SJCRH30 (cell line): ENCODE measurements around the gene NUP37. TPM values are rescaled to one million over a fixed set of nuclear protein-coding genes. Genes with fewer than 3 reads are reported as not detected.

Source experiments
- DNase-seq, 2 experiments: peaks; one replicate each; pipeline ENCODE4 v3.0.0-alpha.2; 2015 to 2020
- H3K27ac ChIP-seq: fragments of 250-450 bp; sonication (Bioruptor Pico); 2 replicates; pipeline ENCODE4 v1.5.1; 2020; ENCODE audit warnings: mild to moderate bottlenecking, moderate library complexity
- H3K27me3 ChIP-seq: fragments of 250-450 bp; sonication (Bioruptor Pico); 2 replicates; pipeline ENCODE4 v1.5.1; 2020; ENCODE audit warnings: mild to moderate bottlenecking, moderate library complexity
- H3K36me3 ChIP-seq: fragments of 250-450 bp; sonication (Bioruptor Pico); 2 replicates; pipeline ENCODE4 v1.5.1; 2020; ENCODE audit warnings: mild to moderate bottlenecking, moderate library complexity
- H3K4me1 ChIP-seq: fragments of 250-450 bp; sonication (Bioruptor Pico); 2 replicates; pipeline ENCODE4 v1.5.1; 2020; ENCODE audit warnings: mild to moderate bottlenecking, moderate library complexity
- H3K4me3 ChIP-seq: fragments of 250-450 bp; sonication (Bioruptor Pico); 2 replicates; pipeline ENCODE4 v1.5.1; 2020; ENCODE audit warnings: mild to moderate bottlenecking, moderate library complexity
- H3K9me3 ChIP-seq: fragments of 250-450 bp; sonication (Bioruptor Pico); replicated peaks from 2 replicates; pipeline ENCODE4 v1.5.1; 2020; ENCODE audit warnings: mild to moderate bottlenecking, moderate library complexity
- total RNA-seq: library from RNA; depleted of rRNA; stranded (reverse); fragments of >200 nt; shearing (Covaris generic); gene quantifications from 2 replicates; pipeline ENCODE4 v1.2.3, GENCODE V29; 2014; rRNA removed

Gene NUP37
- total RNA-seq, 1 experiment from 2014 or later = 63.5 TPM

DNA sequence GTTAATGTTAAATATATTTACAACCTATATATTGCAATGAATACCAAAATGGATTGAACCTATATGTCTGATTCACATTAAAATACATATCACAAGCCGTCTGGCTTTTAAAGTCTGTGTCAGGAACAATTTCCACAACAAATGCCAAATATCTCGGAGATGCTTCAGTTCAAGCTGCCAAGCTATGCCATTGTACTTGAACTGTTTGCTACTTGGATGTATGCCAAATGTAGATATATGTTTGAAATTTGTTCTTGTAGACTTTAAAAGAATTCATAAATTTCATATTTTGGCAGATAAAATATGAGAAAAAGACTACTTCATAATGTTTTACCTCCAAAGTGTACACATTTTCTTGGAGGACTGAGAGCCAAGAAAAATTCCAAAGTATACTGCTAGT, 95.1 kb downstream of the NUP37 start:
- no peak overlapping the region for H3K27ac ChIP-seq
- no peaks in the 10 kb centered on the region for H3K4me1 ChIP-seq
- no peaks in the 10 kb centered on the region for H3K27me3 ChIP-seq
- no peaks in the 10 kb centered on the region for H3K9me3 ChIP-seq
- no peak for DNase-seq
- H3K36me3 ChIP-seq = no peaks in the 10 kb centered on the region
- no peak overlapping the region for H3K4me3 ChIP-seq

DNA sequence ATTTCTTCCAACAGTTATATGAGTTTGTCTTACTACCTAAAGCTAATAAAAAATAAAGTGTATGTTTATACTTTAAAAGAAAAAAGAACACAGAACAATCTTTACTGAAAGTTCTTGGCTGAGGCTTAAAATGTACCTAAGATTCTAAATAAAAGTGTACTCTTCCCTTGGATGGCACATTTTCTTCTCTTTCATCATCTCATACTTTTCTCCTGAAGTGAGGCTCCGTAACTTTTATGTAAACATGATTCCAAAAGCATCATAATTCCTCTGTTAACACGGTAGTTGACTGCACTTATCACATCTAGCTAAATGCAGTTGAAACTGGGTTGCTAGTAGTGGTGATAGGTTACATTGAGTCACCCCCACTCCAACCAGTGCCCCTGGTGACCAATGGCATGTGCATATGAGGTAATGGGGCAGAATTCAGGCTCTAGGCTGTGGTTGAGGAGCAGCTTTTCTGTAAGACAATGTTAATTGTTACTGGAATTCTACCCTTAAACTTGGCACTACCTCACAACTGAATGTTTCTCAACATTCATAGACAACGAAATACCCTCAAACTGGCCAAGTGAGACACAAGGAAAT, 96.5 kb downstream of the NUP37 start:
- Histone ChIP-seq H3K9me3 (no peaks in the 10 kb centered on the region), H3K36me3 (no peaks in the 10 kb centered on the region), H3K27ac (no peak overlapping the region), H3K4me3 (no peak overlapping the region), H3K27me3 (no peaks in the 10 kb centered on the region), H3K4me1 (no peaks in the 10 kb centered on the region)
- no peak for DNase-seq

Other genes with a start within 250 kb of the NUP37 start
- 0.08 and 0.12 TPM in 2 replicates for gene DRAM1, start 242.5 kb downstream of the NUP37 start, total RNA-seq
- 33.7 and 38.4 TPM in 2 replicates for gene WASHC3, start 58.1 kb downstream of the NUP37 start, total RNA-seq
- gene PARPBP, start 69 bp upstream of the NUP37 start, total RNA-seq = 53.3 and 59.8 TPM in 2 replicates
- gene PMCH, start 77.7 kb upstream of the NUP37 start, total RNA-seq = not detected in 2 replicates